Measurements from ENCODE around the gene PPFIA4.
"Not testable (repeated sequence)": the region's sequence is repeated elsewhere in the genome, so short reads cannot be mapped to it uniquely, and the experiment has no call there.

The PPFIA4 gene

DNA sequence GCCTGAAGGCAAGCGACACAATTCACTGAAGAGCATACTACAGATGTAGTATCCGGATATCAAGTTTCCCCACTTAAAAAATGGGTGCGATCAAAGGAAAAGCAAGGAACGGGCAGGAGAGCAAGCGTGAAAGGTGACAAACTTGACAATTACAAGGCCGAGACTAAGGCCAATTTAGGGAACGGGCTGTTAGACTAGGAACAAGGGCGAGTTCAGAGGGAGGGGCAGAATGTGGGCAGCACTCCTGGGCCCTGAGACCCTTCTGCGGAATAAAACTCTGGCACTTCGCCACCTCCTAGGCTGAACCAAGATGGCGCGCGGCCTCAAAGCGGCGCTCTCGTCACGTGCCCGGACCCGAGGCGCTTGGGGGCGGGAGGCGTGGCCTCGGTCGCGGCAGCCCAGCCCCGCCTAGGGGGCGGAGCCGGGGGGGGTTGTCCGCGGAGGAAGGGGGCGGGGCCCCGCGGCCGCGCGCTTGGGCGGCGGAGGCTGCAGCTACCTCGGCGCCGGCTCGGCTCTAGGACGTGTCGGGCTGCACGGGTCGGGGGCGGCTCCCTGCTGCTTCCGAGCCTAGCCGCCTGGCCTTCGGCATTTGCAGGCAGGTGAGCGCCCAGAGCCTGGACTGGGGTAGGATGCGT, at the start of gene PPFIA4:
TSS of gene PPFIA4 (plus strand) at position 461 of the 635 bp plus-strand sequence. CDS start 12,518 bp downstream, outside the sequence.
- peak; percentile 27 for DNase-seq

DNA sequence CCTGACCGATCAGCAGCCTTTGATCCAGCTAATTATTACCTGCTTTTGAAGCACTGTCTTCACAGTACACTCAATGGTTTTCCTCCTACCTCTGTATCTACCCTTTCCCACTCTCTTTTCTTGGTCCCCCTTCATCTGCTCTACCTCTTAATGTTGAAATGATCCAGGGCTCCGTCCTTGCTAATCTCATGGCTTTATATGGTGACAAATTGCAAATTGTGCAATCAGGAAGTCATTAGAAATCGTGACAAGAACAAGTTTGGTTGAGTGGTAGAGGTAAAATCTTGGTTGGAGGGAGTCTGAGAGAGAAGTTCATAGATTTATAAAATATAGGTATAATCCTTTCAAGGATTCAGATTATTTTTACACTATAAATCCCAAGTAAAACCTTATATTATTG, 49.7 kb upstream of the PPFIA4 start:
- no peak for DNase-seq

- no peak for DNase-seq
Observed at GRCh38 chr1:202979459-202979858, 46.8 kb upstream of the PPFIA4 start.

DNA sequence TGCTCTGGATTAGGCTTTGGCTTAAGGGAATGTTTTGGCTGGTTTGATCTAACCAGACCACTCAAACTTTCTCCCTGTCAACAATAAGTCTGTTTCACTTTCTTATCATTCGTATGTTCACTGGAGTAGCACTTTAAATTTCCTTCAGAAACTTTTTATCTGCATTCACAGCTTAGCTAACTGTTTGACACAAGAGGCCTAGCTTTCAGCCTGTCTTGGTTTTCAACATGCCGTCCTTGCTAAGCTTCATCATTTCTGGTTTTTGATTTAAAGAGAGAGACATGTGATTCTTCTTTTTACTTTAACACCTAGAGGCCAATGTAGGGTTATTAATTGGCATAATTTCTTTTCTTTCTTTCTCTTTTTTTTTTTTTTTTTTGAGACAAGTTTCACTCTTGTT, 44.4 kb upstream of the PPFIA4 start:
- DNase-seq = no peak

GRCh38 chr1:202982715-202983430, 43.4 kb upstream of the PPFIA4 start:
- no peak for DNase-seq

DNA sequence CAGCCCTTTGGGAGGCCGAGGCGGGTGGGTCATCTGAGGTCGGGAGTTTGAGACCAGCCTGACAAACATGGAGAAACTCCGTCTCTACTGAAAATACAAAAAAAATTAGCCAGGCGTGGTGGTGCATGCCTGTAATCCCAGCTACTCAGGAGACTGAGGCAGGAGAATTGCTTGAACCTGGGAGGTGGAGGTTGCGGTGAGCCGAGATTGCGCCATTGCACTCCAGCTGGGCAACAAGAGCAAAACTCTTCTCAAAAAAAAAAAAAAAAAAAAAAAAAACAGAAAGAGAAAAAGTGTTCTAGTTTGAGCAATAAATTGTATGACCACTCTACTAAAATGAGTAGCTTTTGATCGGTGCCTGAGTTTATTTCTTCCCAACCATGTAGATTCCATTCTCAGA, 40.2 kb upstream of the PPFIA4 start:
- not testable (repeated sequence) for DNase-seq

DNA sequence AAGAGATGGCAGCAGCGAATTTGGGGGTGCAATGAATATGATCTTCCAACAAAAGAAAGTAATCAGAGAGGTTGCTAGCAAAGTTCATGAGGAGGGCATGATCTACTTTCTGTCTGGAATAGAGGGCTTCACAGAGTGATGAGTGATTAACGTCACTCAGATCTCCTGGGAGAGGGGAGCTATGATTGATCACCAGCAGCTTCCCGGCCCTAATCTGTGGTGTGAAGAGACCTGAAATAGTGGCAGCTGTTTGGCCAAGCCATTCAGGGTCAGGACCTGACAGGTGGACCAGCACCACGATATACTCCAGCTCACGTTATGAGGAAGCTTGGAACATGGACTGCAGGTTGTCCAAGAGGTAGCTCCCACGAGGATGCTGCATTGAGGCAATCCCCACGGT, 39.0 kb upstream of the PPFIA4 start:
- DNase-seq = no peak

DNA sequence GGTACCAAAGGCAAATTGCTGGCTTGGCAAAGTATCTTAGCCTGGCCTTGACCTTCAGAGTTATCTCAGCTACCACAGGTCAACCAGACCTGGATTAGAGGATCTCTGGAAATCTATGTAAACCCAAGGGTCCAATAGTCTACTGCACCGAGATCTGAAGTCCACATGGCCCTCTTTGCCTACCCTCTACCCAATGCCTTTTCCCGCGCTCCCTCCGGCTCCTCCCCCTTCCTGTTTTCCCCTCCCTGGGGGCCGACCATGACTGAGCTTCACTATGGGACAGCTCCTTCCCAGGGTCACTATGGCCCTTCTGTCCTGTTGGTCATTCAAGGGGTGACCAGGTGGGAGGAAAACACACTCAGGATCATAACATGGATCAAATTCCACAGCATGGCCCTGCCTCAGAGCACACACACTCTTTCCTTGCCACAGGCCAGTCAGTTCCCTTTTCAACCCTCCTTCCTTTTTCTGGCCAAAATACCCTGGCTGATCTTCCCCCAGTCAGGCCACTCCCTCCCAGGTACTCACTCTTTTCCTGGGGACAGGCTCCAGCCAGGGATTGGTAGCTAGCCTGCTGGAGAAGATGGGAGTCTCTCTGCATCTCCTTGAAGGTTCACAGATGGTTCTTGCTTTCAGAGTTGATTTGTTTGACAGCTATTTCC, 38.2 kb upstream of the PPFIA4 start:
- peak; percentile 16 for DNase-seq

GRCh38 chr1:202989879-202990278, 36.4 kb upstream of the PPFIA4 start:
- DNase-seq = no peak

DNA sequence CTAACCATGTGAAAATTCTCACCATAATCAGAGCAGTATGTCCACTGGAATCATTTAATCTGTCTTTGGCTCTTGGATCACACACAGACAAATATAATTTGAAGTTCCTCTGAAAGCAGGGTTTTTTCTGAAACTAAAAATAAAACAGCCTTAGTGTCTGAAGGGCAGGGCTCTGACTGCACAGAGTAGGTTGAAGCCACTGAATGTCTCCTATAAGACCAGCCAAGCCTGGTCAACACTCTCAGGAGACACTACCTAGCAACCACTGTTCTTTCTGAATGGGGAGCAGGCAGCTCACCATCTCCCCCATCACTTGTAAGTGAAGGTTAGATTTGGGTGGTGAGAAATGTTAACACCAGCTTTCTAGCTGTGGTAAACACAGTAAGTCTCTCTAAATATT, 35.2 kb upstream of the PPFIA4 start:
- no peak for DNase-seq

- DNase-seq = no peak
Observed at GRCh38 chr1:202994756-202995155, 31.5 kb upstream of the PPFIA4 start.

DNA sequence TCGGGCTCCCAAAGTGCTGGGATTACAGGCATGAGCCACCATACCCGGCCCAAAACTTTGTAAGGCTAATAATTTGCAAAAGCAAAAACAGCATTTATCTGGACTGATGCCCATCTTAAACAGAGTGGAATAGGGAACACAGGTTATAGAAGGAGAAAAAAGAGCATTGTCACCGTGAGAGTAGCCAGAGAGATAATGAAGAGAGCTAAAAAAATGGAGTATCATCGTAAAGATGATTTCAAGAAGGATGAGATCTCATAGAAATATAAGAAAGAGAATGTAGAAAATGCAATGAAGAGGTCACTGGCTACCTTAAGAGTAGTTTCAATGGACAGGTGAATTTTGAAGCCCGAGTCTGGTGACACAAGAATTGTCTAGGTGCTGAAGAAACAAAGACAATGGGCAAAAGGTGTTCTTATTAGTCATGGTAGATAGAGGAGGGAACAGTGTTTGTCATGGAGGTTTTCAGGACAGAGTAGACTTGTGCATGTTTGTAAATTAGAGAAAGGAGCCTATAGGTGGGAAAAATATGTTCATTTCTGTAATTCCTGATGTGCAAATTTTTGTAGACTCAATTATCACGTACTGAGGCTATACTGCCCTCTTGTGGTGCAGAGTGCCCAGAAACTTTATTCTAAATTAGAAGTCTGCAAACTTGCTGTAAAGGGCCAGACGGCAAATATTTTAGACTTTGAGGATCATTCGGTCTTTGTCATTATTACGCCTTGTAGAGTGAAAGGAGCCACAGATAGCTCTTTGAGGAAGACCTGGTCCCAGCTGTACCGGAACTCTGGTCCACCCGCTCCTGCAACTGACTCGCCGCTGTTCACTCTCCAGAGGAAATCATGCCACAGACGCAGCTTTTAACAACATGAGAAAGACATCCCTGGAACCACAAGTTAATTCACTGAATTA, 27.2 kb upstream of the PPFIA4 start:
- DNase-seq = peak; percentile 63

DNA sequence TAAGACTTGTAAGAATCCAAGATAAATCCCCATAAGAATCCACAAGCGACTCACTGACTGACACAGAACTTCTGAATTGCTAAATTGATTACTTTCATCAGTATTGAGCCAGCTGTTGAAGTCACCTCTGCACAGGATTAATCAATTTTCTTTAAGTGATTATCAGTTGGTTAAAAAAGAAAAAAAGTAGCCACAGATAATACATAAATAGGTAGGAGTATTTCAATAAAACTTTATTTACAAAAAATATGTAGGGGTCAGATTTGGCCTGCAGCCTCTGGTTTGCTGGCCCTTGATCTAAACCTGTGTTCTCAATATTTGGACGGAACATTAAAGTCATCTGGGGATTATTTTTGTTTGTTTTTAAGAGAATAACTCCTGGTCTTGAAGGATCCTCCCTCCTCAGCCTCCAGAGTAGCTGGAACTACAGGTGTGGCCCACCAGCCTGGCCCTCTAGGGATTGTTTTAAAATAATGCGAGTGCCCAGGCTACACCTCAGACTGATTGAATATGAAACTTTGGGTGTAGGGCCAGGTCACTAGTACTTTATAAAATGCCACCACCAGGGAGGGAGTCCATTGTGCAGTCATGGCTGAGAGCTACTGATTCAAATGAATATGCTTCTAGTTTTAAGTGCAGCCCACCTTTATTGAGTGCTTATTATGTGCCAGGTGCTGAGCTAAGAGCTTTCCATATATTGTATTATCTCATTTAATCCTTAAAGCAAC, 25.9 kb upstream of the PPFIA4 start:
- no peak for DNase-seq

DNA sequence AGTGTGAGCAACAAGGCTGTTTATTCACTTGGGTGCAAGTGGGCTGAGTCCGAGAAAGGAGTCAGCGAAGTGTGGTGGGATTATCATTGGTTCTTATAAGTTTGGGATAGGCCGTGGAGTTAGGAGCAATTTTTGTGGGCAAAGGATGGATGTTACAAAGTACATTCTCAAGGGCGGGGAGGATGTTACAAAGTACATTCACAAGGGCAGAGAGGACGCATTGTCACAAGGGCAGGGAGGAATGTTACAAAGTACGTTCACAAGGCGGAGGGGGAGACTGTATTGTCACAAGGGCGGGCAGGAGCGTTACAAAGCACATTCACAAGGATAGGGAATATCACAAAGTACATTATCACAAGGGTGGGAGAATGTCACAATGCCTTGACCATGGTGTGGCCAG, 24.3 kb upstream of the PPFIA4 start:
- no peak for DNase-seq

- DNase-seq = no peak
Observed at GRCh38 chr1:203002951-203003350, 23.3 kb upstream of the PPFIA4 start.

- DNase-seq = not testable (repeated sequence)
Observed at GRCh38 chr1:203005395-203006142, 20.7 kb upstream of the PPFIA4 start.

GRCh38 chr1:203006948-203007871, 19.1 kb upstream of the PPFIA4 start, which contains the start of gene TMEM183A:
Gene TMEM183A, plus strand, starts transcription at chr1:203007374. Its CDS starts 92 bp downstream, at chr1:203007466.
- peak; percentile 94 for DNase-seq

- DNase-seq = no peak
Observed at GRCh38 chr1:203009185-203009584, 17.1 kb upstream of the PPFIA4 start.

- DNase-seq = no peak
Observed at GRCh38 chr1:203011582-203011981, 14.7 kb upstream of the PPFIA4 start.

- DNase-seq = no peak
Observed at GRCh38 chr1:203017061-203017460, 9.2 kb upstream of the PPFIA4 start.
